WTC11 (cell line): Measurements from ENCODE around the gene SPATC1L. TPM values are rescaled to one million over a fixed set of nuclear protein-coding genes. Genes with fewer than 3 reads are reported as not detected.

ENCODE experiments used
- ATAC-seq: fragments of 200-7000 bp; cut with Tn5 transposase; 2 replicates; pipeline ENCODE4 v1.10.0; 2021; ENCODE audit warnings: mild to moderate bottlenecking, moderate library complexity
- CTCF ChIA-PET: fragments of 300-600 bp; sonication (Branson Sonifier 250); formaldehyde crosslinking; loops from one replicate; lab custom pipeline; 2021; ENCODE audit warnings: antibody characterized with exemption; lab: Charles Lee
- POLR2A ChIA-PET: fragments of 350-600 bp; sonication (Branson Sonifier 250); formaldehyde crosslinking; loops from one replicate; lab custom pipeline; 2021; ENCODE audit warnings: antibody characterized with exemption; lab: Charles Lee
- DNase-seq: peaks from one replicate; pipeline ENCODE4 v3.0.0; 2021; ENCODE audit warnings: low spot score
- H3K27ac Mint-ChIP-seq: 2 replicates; pipeline ENCODE4 v1.8.0; 2021; ENCODE audit warnings: mixed read lengths
- H3K27me3 Mint-ChIP-seq: 2 replicates; pipeline ENCODE4 v1.8.0; 2021; ENCODE audit warnings: low read depth, mild to moderate bottlenecking, moderate library complexity, mixed read lengths
- H3K36me3 Mint-ChIP-seq: 2 replicates; pipeline ENCODE4 v1.8.0; 2021; ENCODE audit warnings: mixed read lengths
- H3K4me1 Mint-ChIP-seq: 2 replicates; pipeline ENCODE4 v1.8.0; 2022; ENCODE audit warnings: mixed read lengths
- H3K4me3 Mint-ChIP-seq: 2 replicates; pipeline ENCODE4 v1.8.0; 2021; ENCODE audit warnings: mild to moderate bottlenecking, moderate library complexity, mixed read lengths
- H3K9me3 Mint-ChIP-seq: 2 replicates; pipeline ENCODE4 v1.8.0; 2021; ENCODE audit warnings: mixed read lengths
- CBFB ChIP-seq: sonication (generic); formaldehyde crosslinking; IDR thresholded peaks from 2 replicates; pipeline ENCODE4 v1.8.1; 2022; ENCODE audit warnings: mild to moderate bottlenecking, low read depth, missing genetic modification reagents
- FOXJ3 ChIP-seq: sonication (generic); formaldehyde crosslinking; IDR thresholded peaks from 2 replicates; pipeline ENCODE4 v1.9.0; 2021; ENCODE audit warnings: missing genetic modification reagents, mild to moderate bottlenecking, borderline replicate concordance
- GABPB1 ChIP-seq: sonication (generic); formaldehyde crosslinking; IDR thresholded peaks from 2 replicates; pipeline ENCODE4 v1.8.1; 2023; ENCODE audit warnings: mild to moderate bottlenecking, missing genetic modification reagents
- KAT7 ChIP-seq: sonication (generic); formaldehyde crosslinking; IDR thresholded peaks from 2 replicates; pipeline ENCODE4 v1.8.1; 2023; ENCODE audit warnings: missing genetic modification reagents, mild to moderate bottlenecking, borderline replicate concordance
- NFE2L1 ChIP-seq: sonication (generic); formaldehyde crosslinking; IDR thresholded peaks from 2 replicates; pipeline ENCODE4 v1.8.1; 2023; ENCODE audit warnings: missing genetic modification reagents
- SMAD4 ChIP-seq: sonication (generic); formaldehyde crosslinking; IDR thresholded peaks from 2 replicates; pipeline ENCODE4 v1.8.0; 2022; ENCODE audit warnings: mild to moderate bottlenecking, missing genetic modification reagents
- SOX15 ChIP-seq: fragments of 250-450 bp; sonication (Bioruptor Pico); IDR thresholded peaks from 2 replicates; pipeline ENCODE4 v1.9.0; 2021; ENCODE audit warnings: mild to moderate bottlenecking
- TP53 ChIP-seq: sonication (generic); formaldehyde crosslinking; IDR thresholded peaks from 2 replicates; pipeline ENCODE4 v1.8.1; 2023; ENCODE audit warnings: mild to moderate bottlenecking, missing genetic modification reagents
- ZBTB21 ChIP-seq: sonication (generic); formaldehyde crosslinking; IDR thresholded peaks from 2 replicates; pipeline ENCODE4 v1.8.1; 2023; ENCODE audit warnings: mild to moderate bottlenecking, missing genetic modification reagents, borderline replicate concordance
- ZNF232 ChIP-seq: sonication (generic); formaldehyde crosslinking; IDR thresholded peaks from 2 replicates; pipeline ENCODE4 v1.8.0; 2022; ENCODE audit warnings: mild to moderate bottlenecking, missing genetic modification reagents
- ZNF263 ChIP-seq: sonication (generic); formaldehyde crosslinking; IDR thresholded peaks from 2 replicates; pipeline ENCODE4 v1.8.1; 2022; ENCODE audit warnings: low read depth, mild to moderate bottlenecking, moderate library complexity, missing genetic modification reagents
- ZNF396 ChIP-seq: fragments of 250-450 bp; sonication (Bioruptor Pico); IDR thresholded peaks from 2 replicates; pipeline ENCODE4 v1.8.0; 2021; ENCODE audit warnings: mild to moderate bottlenecking, moderate library complexity, borderline replicate concordance
- total RNA-seq: library from RNA; stranded (reverse); gene quantifications from 3 replicates; pipeline ENCODE4 v1.2.3, GENCODE V29; 2021
- TF ChIP-seq, protein P1 (sequence below): sonication (generic); formaldehyde crosslinking; IDR thresholded peaks from 2 replicates; pipeline ENCODE4 v1.8.0; 2023; ENCODE audit warnings: mild to moderate bottlenecking, missing genetic modification reagents
- TF ChIP-seq, protein P2 (sequence below): sonication (generic); formaldehyde crosslinking; IDR thresholded peaks from 2 replicates; pipeline ENCODE4 v1.8.1; 2023; ENCODE audit warnings: mild to moderate bottlenecking, moderate library complexity, missing genetic modification reagents
- TF ChIP-seq, protein P3 (sequence below): fragments of 250-450 bp; sonication (Bioruptor Pico); IDR thresholded peaks from 2 replicates; pipeline ENCODE4 v1.9.0; 2021; ENCODE audit warnings: mild to moderate bottlenecking
- TF ChIP-seq, protein P4 (sequence below): sonication (generic); formaldehyde crosslinking; IDR thresholded peaks from 2 replicates; pipeline ENCODE4 v1.8.1; 2023; ENCODE audit warnings: mild to moderate bottlenecking, missing genetic modification reagents, moderate library complexity
- TF ChIP-seq, protein P5 (sequence below): sonication (generic); formaldehyde crosslinking; IDR thresholded peaks from 2 replicates; pipeline ENCODE4 v1.8.0; 2022; ENCODE audit warnings: mild to moderate bottlenecking, missing genetic modification reagents
- TF ChIP-seq, protein P6 (sequence below): fragments of 250-450 bp; sonication (Bioruptor Pico); IDR thresholded peaks from 2 replicates; pipeline ENCODE4 v2.1.2; 2022; ENCODE audit warnings: mild to moderate bottlenecking, moderate library complexity
- TF ChIP-seq, protein P7 (sequence below): sonication (generic); formaldehyde crosslinking; conservative IDR thresholded peaks from 2 replicates; pipeline ENCODE4 v1.8.1; 2023; ENCODE audit warnings: mild to moderate bottlenecking, low read depth, missing genetic modification reagents, moderate library complexity

SPATC1L gene
- total RNA-seq, 1 experiment from 2014 or later, result 61.7 TPM

DNA sequence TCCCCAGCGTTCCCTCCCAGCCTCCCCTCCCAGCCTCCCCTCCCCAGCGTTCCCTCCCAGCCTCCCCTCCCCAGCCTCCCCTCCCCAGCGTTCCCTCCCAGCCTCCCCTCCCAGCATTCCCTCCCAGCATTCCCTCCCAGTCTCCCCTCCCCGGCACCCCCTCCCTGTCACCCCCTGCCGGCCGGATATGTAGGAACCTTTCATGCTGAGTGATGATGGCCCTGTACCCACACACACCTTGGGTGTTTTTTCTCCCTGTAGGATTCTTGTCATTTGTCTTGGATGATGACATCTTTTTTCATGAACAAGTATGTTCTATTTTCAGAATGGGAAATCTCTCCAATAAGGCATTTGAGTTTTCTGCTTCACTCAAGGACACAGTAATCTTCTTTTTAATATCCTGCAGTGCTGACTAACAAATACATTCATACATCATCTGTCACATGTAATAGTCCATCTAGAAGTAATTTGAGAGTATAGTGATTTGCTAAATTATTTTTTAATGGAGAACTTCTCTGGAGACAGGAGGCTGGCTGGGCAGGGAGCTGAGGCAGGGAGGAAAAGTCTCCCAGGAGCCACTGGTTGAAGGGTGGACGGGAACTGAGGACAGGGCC, 48.4 kb downstream of the SPATC1L start (continued):
- TF ChIP-seq, protein P1, sequence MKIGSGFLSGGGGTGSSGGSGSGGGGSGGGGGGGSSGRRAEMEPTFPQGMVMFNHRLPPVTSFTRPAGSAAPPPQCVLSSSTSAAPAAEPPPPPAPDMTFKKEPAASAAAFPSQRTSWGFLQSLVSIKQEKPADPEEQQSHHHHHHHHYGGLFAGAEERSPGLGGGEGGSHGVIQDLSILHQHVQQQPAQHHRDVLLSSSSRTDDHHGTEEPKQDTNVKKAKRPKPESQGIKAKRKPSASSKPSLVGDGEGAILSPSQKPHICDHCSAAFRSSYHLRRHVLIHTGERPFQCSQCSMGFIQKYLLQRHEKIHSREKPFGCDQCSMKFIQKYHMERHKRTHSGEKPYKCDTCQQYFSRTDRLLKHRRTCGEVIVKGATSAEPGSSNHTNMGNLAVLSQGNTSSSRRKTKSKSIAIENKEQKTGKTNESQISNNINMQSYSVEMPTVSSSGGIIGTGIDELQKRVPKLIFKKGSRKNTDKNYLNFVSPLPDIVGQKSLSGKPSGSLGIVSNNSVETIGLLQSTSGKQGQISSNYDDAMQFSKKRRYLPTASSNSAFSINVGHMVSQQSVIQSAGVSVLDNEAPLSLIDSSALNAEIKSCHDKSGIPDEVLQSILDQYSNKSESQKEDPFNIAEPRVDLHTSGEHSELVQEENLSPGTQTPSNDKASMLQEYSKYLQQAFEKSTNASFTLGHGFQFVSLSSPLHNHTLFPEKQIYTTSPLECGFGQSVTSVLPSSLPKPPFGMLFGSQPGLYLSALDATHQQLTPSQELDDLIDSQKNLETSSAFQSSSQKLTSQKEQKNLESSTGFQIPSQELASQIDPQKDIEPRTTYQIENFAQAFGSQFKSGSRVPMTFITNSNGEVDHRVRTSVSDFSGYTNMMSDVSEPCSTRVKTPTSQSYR, result no peak
- TF ChIP-seq TP53, result no peak
- no peak for TF ChIP-seq SMAD4
- no peak for TF ChIP-seq ZNF396 (CRISPR knock-in tag)
- TF ChIP-seq, protein P2, sequence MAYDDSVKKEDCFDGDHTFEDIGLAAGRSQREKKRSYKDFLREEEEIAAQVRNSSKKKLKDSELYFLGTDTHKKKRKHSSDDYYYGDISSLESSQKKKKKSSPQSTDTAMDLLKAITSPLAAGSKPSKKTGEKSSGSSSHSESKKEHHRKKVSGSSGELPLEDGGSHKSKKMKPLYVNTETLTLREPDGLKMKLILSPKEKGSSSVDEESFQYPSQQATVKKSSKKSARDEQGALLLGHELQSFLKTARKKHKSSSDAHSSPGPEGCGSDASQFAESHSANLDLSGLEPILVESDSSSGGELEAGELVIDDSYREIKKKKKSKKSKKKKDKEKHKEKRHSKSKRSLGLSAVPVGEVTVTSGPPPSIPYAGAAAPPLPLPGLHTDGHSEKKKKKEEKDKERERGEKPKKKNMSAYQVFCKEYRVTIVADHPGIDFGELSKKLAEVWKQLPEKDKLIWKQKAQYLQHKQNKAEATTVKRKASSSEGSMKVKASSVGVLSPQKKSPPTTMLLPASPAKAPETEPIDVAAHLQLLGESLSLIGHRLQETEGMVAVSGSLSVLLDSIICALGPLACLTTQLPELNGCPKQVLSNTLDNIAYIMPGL, result no peak
- TF ChIP-seq SOX15, result no peak
- no peak for TF ChIP-seq ZNF232
- TF ChIP-seq, protein P3, sequence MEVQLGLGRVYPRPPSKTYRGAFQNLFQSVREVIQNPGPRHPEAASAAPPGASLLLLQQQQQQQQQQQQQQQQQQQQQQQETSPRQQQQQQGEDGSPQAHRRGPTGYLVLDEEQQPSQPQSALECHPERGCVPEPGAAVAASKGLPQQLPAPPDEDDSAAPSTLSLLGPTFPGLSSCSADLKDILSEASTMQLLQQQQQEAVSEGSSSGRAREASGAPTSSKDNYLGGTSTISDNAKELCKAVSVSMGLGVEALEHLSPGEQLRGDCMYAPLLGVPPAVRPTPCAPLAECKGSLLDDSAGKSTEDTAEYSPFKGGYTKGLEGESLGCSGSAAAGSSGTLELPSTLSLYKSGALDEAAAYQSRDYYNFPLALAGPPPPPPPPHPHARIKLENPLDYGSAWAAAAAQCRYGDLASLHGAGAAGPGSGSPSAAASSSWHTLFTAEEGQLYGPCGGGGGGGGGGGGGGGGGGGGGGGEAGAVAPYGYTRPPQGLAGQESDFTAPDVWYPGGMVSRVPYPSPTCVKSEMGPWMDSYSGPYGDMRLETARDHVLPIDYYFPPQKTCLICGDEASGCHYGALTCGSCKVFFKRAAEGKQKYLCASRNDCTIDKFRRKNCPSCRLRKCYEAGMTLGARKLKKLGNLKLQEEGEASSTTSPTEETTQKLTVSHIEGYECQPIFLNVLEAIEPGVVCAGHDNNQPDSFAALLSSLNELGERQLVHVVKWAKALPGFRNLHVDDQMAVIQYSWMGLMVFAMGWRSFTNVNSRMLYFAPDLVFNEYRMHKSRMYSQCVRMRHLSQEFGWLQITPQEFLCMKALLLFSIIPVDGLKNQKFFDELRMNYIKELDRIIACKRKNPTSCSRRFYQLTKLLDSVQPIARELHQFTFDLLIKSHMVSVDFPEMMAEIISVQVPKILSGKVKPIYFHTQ (CRISPR knock-in tag), result no peak
- TF ChIP-seq, protein P4, sequence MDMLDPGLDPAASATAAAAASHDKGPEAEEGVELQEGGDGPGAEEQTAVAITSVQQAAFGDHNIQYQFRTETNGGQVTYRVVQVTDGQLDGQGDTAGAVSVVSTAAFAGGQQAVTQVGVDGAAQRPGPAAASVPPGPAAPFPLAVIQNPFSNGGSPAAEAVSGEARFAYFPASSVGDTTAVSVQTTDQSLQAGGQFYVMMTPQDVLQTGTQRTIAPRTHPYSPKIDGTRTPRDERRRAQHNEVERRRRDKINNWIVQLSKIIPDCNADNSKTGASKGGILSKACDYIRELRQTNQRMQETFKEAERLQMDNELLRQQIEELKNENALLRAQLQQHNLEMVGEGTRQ, result no peak
- no peak for TF ChIP-seq GABPB1 (CRISPR knock-in tag)

DNA sequence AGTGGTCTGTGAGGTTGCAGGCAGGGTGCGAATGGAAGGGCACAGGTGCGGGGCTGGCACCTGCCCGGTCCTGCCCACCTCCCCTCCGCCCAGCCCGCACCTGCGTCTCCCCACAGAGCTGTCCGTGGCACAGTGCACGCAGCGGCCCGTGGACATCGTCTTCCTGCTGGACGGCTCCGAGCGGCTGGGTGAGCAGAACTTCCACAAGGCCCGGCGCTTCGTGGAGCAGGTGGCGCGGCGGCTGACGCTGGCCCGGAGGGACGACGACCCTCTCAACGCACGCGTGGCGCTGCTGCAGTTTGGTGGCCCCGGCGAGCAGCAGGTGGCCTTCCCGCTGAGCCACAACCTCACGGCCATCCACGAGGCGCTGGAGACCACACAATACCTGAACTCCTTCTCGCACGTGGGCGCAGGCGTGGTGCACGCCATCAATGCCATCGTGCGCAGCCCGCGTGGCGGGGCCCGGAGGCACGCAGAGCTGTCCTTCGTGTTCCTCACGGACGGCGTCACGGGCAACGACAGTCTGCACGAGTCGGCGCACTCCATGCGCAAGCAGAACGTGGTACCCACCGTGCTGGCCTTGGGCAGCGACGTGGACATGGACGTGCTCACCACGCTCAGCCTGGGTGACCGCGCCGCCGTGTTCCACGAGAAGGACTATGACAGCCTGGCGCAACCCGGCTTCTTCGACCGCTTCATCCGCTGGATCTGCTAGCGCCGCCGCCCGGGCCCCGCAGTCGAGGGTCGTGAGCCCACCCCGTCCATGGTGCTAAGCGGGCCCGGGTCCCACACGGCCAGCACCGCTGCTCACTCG, 52.2 kb downstream of the SPATC1L start:
- DNase-seq (no peak), ATAC-seq (no peak)
- POLR2A ChIA-PET, result interaction anchor here (0.5 kb wide), 1 partner anchor 248 kb away, joined by 5 read pairs; no protein-coding TSS in a partner anchor
- Mint-ChIP-seq H3K4me1 (peaks cover 3% of the 10 kb centered on the region; the same call in 1 of the 2 replicates), H3K4me3 (no peak overlapping the region), H3K36me3 (peaks cover 5% of the 10 kb centered on the region; the same call in 1 of the 2 replicates), H3K9me3 (no peaks in the 10 kb centered on the region), H3K27ac (no peak overlapping the region), H3K27me3 (no peaks in the 10 kb centered on the region; the same call in 1 of the 2 replicates)
- CTCF ChIA-PET, result interaction anchor here (1.6 kb wide), 1 partner anchor 11 kb away, joined by 3 read pairs; no protein-coding TSS in a partner anchor
- TF ChIP-seq, protein P5, sequence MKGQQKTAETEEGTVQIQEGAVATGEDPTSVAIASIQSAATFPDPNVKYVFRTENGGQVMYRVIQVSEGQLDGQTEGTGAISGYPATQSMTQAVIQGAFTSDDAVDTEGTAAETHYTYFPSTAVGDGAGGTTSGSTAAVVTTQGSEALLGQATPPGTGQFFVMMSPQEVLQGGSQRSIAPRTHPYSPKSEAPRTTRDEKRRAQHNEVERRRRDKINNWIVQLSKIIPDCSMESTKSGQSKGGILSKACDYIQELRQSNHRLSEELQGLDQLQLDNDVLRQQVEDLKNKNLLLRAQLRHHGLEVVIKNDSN (CRISPR knock-in tag), result no peak
- TF ChIP-seq, protein P2, result no peak
- no peak for TF ChIP-seq KAT7 (CRISPR knock-in tag)
- TF ChIP-seq, protein P6, sequence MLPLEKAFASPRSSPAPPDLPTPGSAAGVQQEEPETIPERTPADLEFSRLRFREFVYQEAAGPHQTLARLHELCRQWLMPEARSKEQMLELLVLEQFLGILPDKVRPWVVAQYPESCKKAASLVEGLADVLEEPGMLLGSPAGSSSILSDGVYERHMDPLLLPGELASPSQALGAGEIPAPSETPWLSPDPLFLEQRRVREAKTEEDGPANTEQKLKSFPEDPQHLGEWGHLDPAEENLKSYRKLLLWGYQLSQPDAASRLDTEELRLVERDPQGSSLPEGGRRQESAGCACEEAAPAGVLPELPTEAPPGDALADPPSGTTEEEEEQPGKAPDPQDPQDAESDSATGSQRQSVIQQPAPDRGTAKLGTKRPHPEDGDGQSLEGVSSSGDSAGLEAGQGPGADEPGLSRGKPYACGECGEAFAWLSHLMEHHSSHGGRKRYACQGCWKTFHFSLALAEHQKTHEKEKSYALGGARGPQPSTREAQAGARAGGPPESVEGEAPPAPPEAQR (CRISPR knock-in tag), result no peak
- TF ChIP-seq CBFB, result no peak
- no peak for TF ChIP-seq NFE2L1 (CRISPR knock-in tag)
- TF ChIP-seq, protein P7, sequence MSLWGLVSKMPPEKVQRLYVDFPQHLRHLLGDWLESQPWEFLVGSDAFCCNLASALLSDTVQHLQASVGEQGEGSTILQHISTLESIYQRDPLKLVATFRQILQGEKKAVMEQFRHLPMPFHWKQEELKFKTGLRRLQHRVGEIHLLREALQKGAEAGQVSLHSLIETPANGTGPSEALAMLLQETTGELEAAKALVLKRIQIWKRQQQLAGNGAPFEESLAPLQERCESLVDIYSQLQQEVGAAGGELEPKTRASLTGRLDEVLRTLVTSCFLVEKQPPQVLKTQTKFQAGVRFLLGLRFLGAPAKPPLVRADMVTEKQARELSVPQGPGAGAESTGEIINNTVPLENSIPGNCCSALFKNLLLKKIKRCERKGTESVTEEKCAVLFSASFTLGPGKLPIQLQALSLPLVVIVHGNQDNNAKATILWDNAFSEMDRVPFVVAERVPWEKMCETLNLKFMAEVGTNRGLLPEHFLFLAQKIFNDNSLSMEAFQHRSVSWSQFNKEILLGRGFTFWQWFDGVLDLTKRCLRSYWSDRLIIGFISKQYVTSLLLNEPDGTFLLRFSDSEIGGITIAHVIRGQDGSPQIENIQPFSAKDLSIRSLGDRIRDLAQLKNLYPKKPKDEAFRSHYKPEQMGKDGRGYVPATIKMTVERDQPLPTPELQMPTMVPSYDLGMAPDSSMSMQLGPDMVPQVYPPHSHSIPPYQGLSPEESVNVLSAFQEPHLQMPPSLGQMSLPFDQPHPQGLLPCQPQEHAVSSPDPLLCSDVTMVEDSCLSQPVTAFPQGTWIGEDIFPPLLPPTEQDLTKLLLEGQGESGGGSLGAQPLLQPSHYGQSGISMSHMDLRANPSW (CRISPR knock-in tag), result no peak
- TF ChIP-seq ZBTB21 (CRISPR knock-in tag), result no peak
- no peak for TF ChIP-seq FOXJ3 (CRISPR knock-in tag)
- no peak for TF ChIP-seq ZNF263 (CRISPR knock-in tag)
